NCI-H446 treated with DMSO at 0.1 percent for 48 hours (cell line): ENCODE data around the gene CCDC27.

Experiments used
- DNase-seq: peaks from one replicate; lab custom pipeline; 2025; lab: John Stamatoyannopoulos, UW

CCDC27 gene

GRCh38 chr1:3759796-3760195 lies 7.5 kb downstream of the CCDC27 start:
- no peak for DNase-seq

GRCh38 chr1:3761296-3762010 lies 9.2 kb downstream of the CCDC27 start:
- DNase-seq = no peak

GRCh38 chr1:3762151-3762872 lies 10.1 kb downstream of the CCDC27 start:
- no peak for DNase-seq

GRCh38 chr1:3762873-3763228 lies 10.6 kb downstream of the CCDC27 start:
- DNase-seq = no peak

- no peak for DNase-seq
Measured at GRCh38 chr1:3763351-3764125, 11.3 kb downstream of the CCDC27 start.

GRCh38 chr1:3767328-3767925 lies 15.2 kb downstream of the CCDC27 start:
- DNase-seq = no peak

- DNase-seq = no peak
Measured at GRCh38 chr1:3768811-3769390, 16.7 kb downstream of the CCDC27 start.

- no peak for DNase-seq
Measured at GRCh38 chr1:3770047-3770765, 18.0 kb downstream of the CCDC27 start.

GRCh38 chr1:3771108-3772026 lies 19.1 kb downstream of the CCDC27 start:
- DNase-seq = no peak

- no peak for DNase-seq
Measured at GRCh38 chr1:3772027-3772714, 19.9 kb downstream of the CCDC27 start.

- DNase-seq = no peak
Measured at GRCh38 chr1:3772715-3773571, 20.7 kb downstream of the CCDC27 start, which contains the start of gene SMIM1. Gene SMIM1 (plus strand): TSS chr1:3772749. CDS start chr1:3775374, 2,625 bp downstream.

- DNase-seq = no peak
Measured at GRCh38 chr1:3773572-3774275, 21.5 kb downstream of the CCDC27 start.

GRCh38 chr1:3774276-3774945 lies 22.2 kb downstream of the CCDC27 start:
- no peak for DNase-seq

- DNase-seq = no peak
Measured at GRCh38 chr1:3774946-3775489, 22.8 kb downstream of the CCDC27 start.

GRCh38 chr1:3775490-3776230 lies 23.4 kb downstream of the CCDC27 start:
- no peak for DNase-seq

GRCh38 chr1:3776231-3776961 lies 24.1 kb downstream of the CCDC27 start:
- DNase-seq = no peak
